ENCODE data around the gene CHST3.
"Not testable (repeated sequence)": the region's sequence is repeated elsewhere in the genome, so short reads cannot be mapped to it uniquely, and the experiment has no call there.

The CHST3 gene, protein sequence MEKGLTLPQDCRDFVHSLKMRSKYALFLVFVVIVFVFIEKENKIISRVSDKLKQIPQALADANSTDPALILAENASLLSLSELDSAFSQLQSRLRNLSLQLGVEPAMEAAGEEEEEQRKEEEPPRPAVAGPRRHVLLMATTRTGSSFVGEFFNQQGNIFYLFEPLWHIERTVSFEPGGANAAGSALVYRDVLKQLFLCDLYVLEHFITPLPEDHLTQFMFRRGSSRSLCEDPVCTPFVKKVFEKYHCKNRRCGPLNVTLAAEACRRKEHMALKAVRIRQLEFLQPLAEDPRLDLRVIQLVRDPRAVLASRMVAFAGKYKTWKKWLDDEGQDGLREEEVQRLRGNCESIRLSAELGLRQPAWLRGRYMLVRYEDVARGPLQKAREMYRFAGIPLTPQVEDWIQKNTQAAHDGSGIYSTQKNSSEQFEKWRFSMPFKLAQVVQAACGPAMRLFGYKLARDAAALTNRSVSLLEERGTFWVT

DNA sequence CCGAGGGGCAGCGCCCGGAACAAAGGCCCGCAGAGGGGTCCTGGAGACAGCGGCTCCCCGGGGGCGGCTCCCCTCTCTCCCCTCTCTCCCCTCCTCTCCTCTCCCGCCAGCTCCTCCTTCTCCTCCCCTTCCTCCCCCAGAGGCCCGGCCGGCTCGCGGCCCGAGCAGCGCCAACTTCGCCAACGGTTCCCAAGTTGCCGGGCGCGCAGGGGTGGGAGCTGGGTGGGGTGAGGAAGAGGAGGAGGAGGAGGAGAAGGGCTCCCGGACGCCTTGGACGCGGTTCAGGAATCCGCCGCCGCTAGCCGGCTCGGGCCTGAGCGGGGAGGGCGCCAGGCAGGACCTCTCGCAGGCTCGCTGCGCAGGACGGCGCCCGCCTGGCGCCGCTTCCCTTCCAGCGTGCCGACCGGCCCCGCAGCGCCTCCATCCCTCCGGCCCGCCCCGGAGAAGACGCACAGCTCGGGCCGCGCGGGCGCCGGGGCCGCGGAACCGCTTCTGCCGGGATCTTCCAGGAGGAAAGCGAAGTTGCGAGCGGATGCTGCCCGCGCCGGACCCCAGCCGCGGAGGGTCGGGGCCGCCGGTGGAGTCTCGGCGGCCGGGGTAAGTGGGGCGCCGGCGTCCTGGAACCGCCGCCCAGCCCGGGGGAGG lies at the start of gene CHST3:
Gene CHST3 (plus strand): TSS at position 298 of the 645 bp plus-strand sequence. CDS start 41,448 bp downstream, outside the sequence.
- in situ Hi-C loops (cut with HindIII; ENCODE audit: low pct_ligation_motif_present, low pct_unique_long_range_greater_than_20kb, low sequenced_read_pairs), result no loop called here
- peak; percentile 50 for DNase-seq

DNA sequence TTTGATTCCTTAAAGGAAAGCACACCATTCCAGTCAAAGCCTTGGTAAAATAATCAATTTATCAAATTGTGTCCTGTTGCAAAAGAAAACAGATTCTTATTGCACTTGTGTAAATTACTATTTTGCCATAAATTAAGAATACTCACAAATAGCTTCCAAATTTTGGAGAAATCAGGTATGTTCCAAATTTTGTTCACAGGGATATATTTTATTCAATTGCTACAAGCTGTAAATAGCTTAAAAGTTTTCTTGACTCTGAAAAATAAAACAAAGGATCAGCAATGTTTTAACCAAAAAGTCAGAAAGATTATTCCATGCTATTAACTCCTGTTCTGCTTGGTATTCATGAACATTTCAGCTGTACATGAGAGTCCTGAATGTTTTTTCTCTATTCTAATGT lies 47.4 kb upstream of the CHST3 start:
- DNase-seq, result no peak
- in situ Hi-C loops (cut with HindIII; ENCODE audit: low pct_ligation_motif_present, low pct_unique_long_range_greater_than_20kb, low sequenced_read_pairs), result no loop called here

DNA sequence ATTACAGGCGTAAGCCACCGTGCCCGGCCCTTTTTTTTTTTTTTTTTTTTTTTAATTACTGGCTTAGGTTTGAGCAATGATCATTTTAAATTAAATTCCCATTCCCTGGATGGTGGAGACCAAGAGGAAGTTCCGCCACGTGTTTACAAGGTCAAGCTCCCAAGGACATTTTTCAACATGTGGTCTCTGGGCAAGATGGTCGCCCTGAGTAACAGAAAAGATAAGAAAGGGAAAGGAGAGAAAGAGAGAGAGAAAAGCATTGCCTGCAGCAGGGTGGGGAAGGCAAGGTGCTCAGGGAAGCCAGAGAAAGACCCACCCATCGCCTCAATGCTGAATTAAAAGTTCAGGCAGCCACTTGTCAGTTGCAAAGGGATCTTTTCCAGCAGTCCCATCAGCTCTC lies 45.2 kb upstream of the CHST3 start:
- no peak for DNase-seq
- in situ Hi-C loops (cut with HindIII; ENCODE audit: low pct_ligation_motif_present, low pct_unique_long_range_greater_than_20kb, low sequenced_read_pairs), result no loop called here

DNA sequence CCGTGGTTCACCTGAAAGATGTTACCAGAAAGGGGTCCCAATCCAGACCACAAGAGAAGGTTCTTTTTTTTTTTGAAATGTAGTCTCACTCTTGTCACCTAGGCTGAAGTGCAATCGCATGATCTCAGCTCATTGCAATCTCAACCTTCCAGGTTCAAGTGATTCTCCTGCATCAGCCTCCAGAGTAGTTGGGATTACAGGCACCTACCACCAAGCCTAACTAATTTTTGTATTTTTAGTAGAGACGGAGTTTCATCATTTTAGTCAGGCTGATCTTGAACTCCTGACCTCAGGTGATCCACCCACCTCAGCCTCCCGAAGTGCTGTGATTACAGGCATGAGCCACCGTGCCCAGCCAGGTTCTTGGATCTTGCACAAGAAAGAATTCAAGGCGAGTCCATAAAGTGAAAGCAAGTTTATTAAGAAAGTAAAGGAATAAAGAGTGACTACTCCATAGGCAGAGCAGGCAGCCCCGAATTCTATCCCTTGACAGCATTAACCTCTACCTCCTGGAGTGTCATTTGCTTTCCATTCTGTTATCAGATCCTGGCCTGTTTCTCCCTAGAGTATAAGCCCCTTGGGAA lies 44.1 kb upstream of the CHST3 start:
- peak; percentile 15 for DNase-seq
- in situ Hi-C loops (cut with HindIII; ENCODE audit: low pct_ligation_motif_present, low pct_unique_long_range_greater_than_20kb, low sequenced_read_pairs), result not testable (repeated sequence)

DNA sequence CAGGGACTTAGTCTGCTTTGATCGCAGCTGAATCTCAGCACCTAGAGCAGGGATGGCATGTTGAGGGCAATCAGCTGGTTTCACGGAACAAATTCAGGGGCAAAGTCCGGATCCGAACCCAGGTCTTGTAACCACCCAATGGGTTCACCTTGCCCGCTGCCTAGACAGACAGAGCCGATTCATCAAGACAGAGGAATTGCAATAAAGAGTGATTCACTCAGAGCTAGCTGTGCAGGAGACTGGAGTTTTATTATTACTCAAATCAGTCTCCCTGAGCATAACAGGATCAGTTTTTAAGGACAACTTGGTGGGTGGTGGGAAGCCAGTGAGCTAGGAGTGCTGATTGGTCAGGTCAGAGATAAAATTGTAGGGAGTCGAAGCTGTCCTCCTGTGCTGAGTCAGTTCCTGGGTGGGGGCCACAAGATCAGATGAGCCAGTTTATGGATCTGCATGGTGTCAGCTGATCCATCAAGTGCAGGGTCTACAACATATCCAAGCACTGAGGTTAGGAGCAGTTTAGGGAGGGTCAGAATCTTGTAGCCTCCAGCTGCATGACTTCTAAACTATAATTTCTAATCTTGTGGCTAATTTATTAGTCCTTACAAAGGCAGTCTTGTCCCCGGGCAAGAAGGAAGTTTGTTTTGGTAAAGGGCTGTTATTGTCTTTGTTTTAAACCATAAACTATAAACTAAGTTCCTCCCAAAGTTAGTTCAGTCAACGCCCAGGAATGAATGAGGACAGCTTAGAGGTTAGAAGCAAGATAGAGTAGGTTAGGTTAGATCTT lies 43.5 kb upstream of the CHST3 start:
- DNase-seq, result peak; percentile 9
- in situ Hi-C loops (cut with HindIII; ENCODE audit: low pct_ligation_motif_present, low pct_unique_long_range_greater_than_20kb, low sequenced_read_pairs), result no loop called here

DNA sequence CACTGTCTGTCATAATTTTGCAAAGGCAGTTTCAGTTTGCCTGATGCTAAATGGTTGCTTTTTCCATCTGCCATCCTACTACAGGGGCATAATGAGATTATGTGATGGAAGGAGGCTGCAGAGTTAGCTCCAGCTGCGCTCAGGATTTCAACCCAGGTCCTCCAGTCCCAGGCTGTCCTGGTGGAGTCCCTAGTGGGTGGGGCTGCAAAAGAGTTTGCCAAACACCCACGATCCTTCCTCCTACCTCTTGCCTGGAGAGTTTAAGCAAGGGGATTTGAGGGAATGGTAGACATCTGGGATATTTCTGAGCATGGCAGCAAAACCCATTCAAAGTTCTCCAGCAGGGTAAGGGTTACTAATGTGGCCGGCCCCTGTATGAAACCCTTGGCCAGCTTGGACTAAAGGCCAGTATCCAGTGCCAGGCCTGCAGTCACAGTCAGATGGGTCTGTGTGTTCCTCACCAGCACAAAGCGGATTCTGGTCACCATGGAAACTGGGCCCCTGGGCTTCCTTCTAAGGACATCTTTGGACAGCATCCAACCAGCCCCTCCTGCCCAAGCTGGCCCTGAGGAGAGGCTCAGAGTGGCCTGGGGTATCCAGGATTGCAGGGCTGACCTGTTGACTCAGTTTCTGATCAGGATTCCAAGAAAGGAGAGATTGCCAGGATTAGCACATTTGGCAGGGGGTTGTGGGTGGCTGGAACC lies 42.7 kb upstream of the CHST3 start:
- in situ Hi-C loops (cut with HindIII; ENCODE audit: low pct_ligation_motif_present, low pct_unique_long_range_greater_than_20kb, low sequenced_read_pairs), result no loop called here
- DNase-seq, result no peak

DNA sequence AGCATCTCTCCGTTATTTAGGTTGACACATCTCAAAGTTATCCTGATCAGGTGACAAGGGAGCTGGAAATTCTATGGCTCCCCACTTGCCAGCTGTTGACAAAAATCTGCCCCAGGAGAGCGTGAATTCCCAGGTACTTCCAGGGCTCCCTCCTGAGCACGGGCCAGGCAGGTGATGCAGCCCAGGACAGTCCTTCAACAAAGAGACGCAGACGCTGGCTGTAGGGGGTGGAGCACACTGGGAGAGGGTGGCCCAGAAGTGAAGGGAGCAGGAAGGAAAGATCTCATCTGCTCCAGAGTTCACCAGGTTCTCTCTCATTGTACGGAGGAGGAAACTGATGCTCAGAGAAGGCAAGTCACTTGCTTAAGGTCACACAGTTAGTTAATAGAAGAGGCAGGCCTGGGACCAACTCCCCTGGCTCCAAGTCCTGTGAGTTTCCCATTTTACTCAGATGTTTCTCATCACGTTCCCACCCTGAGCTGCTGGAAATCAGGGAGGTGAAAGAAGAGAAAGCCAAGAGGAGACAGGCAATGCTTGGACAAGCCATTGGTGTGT lies 41.0 kb upstream of the CHST3 start:
- in situ Hi-C loops (cut with HindIII; ENCODE audit: low pct_ligation_motif_present, low pct_unique_long_range_greater_than_20kb, low sequenced_read_pairs), result no loop called here
- DNase-seq, result no peak

DNA sequence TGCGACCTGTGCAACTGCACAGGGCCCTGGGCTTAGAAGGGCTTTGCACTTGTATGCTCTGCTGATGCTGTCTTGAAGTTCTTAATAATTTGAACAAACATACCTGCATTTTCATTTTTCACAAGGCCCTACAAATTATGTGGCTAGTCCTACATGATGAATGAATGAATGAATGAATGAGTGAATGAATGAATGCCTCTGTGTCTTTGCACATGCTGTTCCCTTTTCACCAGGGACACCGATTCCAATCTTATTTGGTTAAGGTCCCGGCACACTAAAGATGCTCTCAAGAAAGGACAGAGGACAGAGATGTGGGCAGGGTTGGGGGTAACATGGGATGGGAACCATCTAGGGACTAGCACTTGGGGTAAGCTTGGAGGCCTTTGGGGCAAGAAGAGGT lies 39.4 kb upstream of the CHST3 start:
- in situ Hi-C loops (cut with HindIII; ENCODE audit: low pct_ligation_motif_present, low pct_unique_long_range_greater_than_20kb, low sequenced_read_pairs), result no loop called here
- DNase-seq, result no peak

DNA sequence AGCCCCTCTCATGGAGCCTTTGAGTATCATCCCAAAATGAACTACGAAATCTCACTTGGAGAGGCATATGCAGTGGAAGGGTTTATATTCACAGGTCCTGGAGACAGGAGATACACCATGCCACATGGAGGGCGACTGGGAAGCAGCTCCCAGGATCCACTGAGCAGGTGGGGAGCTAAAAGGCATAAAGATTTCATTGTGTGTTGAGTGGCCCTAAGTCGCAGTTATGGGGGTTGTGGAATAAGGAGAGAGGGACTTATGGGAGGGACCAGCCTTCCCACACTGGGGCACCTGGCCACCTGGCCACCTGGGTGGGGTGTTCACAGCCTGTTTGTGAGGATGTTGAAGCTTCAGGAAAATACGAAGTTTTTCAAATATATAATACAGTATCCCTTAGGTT lies 37.0 kb upstream of the CHST3 start:
- DNase-seq, result no peak
- in situ Hi-C loops (cut with HindIII; ENCODE audit: low pct_ligation_motif_present, low pct_unique_long_range_greater_than_20kb, low sequenced_read_pairs), result no loop called here

DNA sequence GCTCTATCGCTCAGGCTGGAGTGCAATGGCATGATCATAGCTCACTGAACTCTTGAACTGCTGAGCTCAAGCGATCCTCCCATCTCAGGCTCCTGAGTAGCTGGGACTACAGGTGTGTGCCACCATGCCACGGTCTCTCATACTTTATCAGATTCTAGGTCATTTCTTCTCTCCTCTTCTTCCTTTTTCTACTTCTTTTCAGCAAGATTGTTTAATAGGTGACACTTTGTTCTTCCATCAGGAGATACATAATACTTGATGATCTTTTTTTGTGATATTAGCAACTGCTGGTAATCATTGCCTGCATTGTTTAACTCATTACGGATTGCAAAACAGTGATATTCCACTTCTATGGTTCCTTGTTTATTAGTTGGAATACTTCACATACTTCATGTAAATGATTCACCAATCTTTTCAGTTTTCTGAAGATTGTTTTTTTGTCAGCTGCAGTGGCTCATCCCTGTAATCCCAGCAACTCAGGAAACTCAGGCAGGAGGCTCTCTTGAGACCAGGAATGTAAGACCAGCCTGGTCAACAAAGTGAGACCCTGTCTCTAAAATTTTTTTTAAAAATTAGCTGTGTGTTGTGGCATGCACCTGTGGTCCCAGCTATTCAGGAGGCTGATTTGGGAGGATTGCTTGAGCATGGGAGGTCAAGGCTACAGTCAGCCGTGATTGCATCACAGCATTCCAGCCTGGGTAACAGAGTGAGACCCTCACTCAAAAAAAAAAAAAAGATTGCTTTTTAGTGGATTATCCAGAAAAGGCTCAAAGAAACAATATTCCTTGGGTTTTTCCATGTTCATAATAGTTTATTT lies 36.2 kb upstream of the CHST3 start:
- in situ Hi-C loops (cut with HindIII; ENCODE audit: low pct_ligation_motif_present, low pct_unique_long_range_greater_than_20kb, low sequenced_read_pairs), result no loop called here
- peak; percentile 85 for DNase-seq

DNA sequence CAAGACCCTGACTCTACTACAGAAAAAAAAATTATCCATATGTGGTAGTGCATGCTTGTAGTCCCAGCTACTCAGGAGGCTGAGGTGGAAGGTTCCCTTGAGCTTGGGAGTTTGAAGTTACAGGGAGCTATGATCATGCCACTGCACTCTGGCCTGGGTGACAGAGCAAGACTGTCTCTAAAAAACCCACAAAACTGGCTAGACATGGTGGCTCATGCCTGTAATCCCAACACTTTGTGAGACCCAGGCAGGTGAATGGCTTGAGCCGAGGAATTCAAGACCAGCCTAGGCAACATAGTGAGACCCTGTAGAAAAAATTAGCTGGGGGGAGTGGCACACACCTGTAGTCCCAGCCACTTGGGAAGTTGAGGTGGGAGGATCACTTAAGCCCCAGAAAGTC lies 32.9 kb upstream of the CHST3 start:
- in situ Hi-C loops (cut with HindIII; ENCODE audit: low pct_ligation_motif_present, low pct_unique_long_range_greater_than_20kb, low sequenced_read_pairs), result no loop called here
- DNase-seq, result no peak

DNA sequence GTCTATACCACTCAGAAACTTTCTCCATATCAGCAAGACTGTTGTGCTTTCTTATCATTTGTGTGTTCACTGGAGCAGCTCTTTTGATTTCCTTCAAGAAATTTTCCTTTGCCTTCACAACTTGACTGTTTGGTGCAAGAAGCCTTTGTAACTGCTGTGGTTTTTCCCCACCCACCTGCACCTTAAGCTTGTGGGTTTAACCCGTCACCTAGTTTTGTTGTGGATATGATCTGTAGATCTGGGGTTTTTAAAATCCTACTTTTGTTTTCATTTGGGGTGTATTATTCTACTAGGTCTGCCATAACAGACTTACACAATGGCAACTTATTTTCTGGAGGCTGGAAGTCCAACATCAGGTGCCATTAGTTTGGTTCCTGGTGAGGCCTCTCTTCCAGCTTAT lies 30.5 kb upstream of the CHST3 start:
- DNase-seq, result no peak
- in situ Hi-C loops (cut with HindIII; ENCODE audit: low pct_ligation_motif_present, low pct_unique_long_range_greater_than_20kb, low sequenced_read_pairs), result no loop called here

DNA sequence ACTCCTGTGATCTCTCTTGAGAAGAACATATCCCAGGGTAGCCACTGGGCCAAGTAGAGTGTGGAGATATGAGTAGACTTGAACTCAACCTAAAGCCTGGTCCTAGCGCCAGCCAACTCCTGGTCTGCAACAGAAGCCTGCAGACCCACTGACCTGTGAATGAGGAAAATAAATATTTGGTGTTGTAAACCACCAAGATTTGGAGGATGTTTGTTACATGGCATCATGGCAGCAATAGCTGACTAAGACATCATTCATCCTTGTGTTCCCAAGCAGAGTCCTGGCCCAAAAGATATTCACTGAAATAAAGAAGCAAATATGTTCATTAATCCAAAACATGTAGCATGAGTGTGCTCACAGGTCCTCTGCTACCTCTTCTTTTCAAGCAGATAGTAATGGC lies 26.0 kb upstream of the CHST3 start:
- DNase-seq, result no peak
- in situ Hi-C loops (cut with HindIII; ENCODE audit: low pct_ligation_motif_present, low pct_unique_long_range_greater_than_20kb, low sequenced_read_pairs), result no loop called here

DNA sequence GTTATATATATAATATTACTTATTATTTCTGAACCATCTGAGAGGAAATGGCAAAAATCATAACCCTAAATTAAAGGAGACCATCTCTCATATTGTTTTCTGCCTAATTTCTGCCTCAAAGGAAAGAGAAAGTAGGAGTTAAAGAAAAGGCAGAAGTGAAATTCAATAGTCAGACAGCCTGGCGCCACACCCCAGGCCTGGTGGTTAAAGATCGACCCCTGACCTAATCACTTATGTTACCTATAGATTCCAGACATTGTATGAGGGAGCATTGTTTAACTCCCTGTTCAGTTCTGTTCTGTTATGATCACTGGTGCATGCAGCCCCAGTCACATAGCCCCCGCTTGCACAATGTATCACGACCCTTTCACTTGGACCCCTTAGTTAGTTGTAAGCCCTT lies 24.9 kb upstream of the CHST3 start:
- no peak for DNase-seq
- in situ Hi-C loops (cut with HindIII; ENCODE audit: low pct_ligation_motif_present, low pct_unique_long_range_greater_than_20kb, low sequenced_read_pairs), result no loop called here

DNA sequence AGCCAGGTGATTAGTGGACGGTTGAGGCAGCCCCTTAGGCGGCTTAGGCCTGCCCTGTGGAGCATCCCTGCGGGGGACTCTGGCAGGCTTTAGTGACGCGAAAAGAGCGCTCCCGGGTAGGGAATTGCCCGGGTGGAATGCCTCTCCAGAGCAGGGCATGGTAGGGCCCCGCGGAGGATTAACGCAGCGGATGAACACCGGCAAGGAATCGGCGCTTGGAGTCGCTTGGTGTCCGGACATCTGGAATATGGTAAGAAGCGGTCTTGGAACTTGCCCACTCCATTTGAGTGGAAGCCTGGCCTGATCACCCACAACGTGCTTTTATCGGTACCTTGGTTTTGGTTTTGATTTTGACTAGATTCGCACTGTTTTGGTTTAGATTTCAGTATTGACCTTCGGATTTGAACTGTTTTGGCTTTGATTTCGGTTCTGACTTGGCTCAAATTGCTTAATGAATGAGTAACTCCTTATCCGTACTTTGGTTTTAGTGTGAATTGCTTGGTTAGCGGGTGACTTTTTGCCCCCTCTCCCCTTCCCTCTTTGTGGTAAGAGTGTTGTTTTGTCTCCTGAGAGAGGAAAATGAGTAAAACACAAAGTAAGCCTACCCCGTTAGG lies 24.2 kb upstream of the CHST3 start:
- in situ Hi-C loops (cut with HindIII; ENCODE audit: low pct_ligation_motif_present, low pct_unique_long_range_greater_than_20kb, low sequenced_read_pairs), result no loop called here
- no peak for DNase-seq

DNA sequence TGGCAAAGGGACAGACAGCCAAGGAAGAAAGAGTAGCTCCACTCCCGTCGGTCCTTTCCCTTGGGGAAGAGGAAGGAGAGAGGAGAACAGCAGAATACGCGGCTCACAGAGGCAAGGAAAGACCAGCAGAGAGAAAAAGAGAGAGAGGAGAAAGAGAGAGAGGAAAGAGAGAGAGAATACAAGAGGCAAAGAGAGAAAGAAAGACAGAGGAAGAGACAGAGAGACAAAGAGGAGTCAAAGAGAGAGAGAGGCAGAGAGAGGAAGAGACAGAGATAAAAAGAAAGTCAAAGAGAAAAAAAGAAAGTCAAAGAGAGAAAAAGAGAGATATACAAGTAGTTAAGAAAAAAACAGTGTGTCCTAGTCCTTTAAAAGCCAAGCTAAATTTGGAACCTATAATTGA lies 23.4 kb upstream of the CHST3 start:
- DNase-seq, result no peak
- in situ Hi-C loops (cut with HindIII; ENCODE audit: low pct_ligation_motif_present, low pct_unique_long_range_greater_than_20kb, low sequenced_read_pairs), result no loop called here

DNA sequence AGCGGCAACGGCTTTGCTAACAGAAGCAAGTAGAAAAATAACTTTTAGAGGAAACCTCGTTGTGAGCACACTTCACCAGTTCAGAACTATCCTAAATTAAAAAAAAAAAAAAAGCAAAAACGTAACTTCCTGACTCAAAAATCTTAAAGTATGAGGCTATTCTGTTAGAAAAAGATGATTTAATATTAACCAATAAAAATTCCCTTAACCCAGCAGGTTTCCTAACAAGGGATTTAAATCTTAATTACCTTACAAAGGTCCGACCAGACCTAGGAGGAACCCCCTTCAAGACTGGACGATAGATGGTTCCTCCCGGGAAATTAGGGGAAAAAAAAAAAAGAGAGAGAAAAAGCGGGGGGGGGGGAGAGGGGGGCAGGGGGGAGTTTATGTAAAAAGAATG lies 22.9 kb upstream of the CHST3 start:
- no peak for DNase-seq
- in situ Hi-C loops (cut with HindIII; ENCODE audit: low pct_ligation_motif_present, low pct_unique_long_range_greater_than_20kb, low sequenced_read_pairs), result no loop called here

Data from ACHN (cell line).